Natural killer cell (primary cell): Measurements from ENCODE around the gene PCDHB13. TPM values are rescaled to one million over a fixed set of nuclear protein-coding genes. Genes with fewer than 3 reads are reported as not detected.

Experiments
- ATAC-seq, 3 donors: fragments of 150-1000 bp in 2 of 3; fragments of 200-7000 bp in 1 of 3; cut with Tn5 transposase; 1 replicate in 1 of 3; 2 replicates in 2 of 3; pipeline ENCODE4 v1.10.0; 2021; ENCODE audit warnings: mild to moderate bottlenecking in 2 of 3, moderate library complexity in 2 of 3
- DNase-seq, 2 donors: peaks; one replicate each; pipeline versions ENCODE4 v3.0.0 to v3.0.0-alpha.2; 2013 to 2021; ENCODE audit warnings: mixed read lengths in 1 of 2
- H3K27ac ChIP-seq: one replicate; pipeline ENCODE4 v1.5.1; 2013; ENCODE audit warnings: mild to moderate bottlenecking, low read length
- H3K27me3 ChIP-seq: one replicate; pipeline ENCODE4 v1.6.1; 2013; ENCODE audit warnings: low read length; ENCODE audit not compliant: control insufficient read depth, insufficient read depth
- H3K36me3 ChIP-seq: one replicate; pipeline ENCODE4 v1.6.1; 2013; ENCODE audit warnings: low read length; ENCODE audit not compliant: control insufficient read depth, insufficient read depth
- H3K4me1 ChIP-seq: one replicate; pipeline ENCODE4 v1.6.1; 2013; ENCODE audit warnings: low read length; ENCODE audit not compliant: control insufficient read depth, insufficient read depth
- H3K4me3 ChIP-seq: one replicate; pipeline ENCODE4 v1.5.1; 2013; ENCODE audit warnings: low read length
- H3K9me3 ChIP-seq: one replicate; pipeline ENCODE4 v1.6.1; 2013; ENCODE audit warnings: low read length; ENCODE audit not compliant: control insufficient read depth, insufficient read depth
- H3K27ac Mint-ChIP-seq, 2 donors: one replicate each; pipeline ENCODE4 v1.8.0; 2022; ENCODE audit warnings: mild to moderate bottlenecking in 2 of 2, mixed read lengths in 2 of 2, moderate library complexity in 1 of 2
- H3K27me3 Mint-ChIP-seq, 2 donors: one replicate each; pipeline ENCODE4 v1.8.0; 2022; ENCODE audit warnings: low read depth in 2 of 2, mixed read lengths in 2 of 2
- H3K36me3 Mint-ChIP-seq: one replicate; pipeline ENCODE4 v1.8.0; 2022; ENCODE audit warnings: mixed read lengths
- H3K4me1 Mint-ChIP-seq, 2 donors: one replicate each; pipeline ENCODE4 v1.8.0; 2022; ENCODE audit warnings: mixed read lengths in 2 of 2
- H3K4me3 Mint-ChIP-seq: one replicate; pipeline ENCODE4 v1.8.0; 2022; ENCODE audit warnings: mild to moderate bottlenecking, moderate library complexity, mixed read lengths
- H3K9me3 Mint-ChIP-seq, 2 donors: one replicate each; pipeline ENCODE4 v1.8.0; 2022; ENCODE audit warnings: mixed read lengths in 2 of 2
- CTCF ChIP-seq: fragments of 200-600 bp; IDR thresholded peaks from one replicate; pipeline ENCODE4 v1.8.0; 2022; ENCODE audit warnings: antibody characterized with exemption
- WGBS: methylation state at CpG from one replicate; pipeline ENCODE4 v1.1.7; 2013; ENCODE audit warnings: missing lambda C conversion rate; ENCODE audit not compliant: insufficient coverage; 5-methylcytosine and 5-hydroxymethylcytosine counted together
- intact Hi-C: fragments of 100-400 bp; cut with micrococcal nuclease; formaldehyde crosslinking; loops from one replicate; pipeline ENCODE4 v1.14.2; 2022
- total RNA-seq, 4 donors: library from RNA; stranded (reverse); fragments of 120-200 nt in 1 of 4; gene quantifications; one replicate each; pipeline versions ENCODE4 v1.2.3 to v1.2.4, GENCODE V29; 2013 to 2022

The PCDHB13 gene
- total RNA-seq, 3 donors from 2014 or later (not counting 1 experiment from before 2014, with no cell fraction given), result not detected

GRCh38 chr5:141261238-141261546 is 47.5 kb downstream of the PCDHB13 start:
- H3K36me3 Mint-ChIP-seq, result peaks cover 53% of the 10 kb centered on the region
- no peak for DNase-seq
- no peak overlapping the region for H3K27ac Mint-ChIP-seq
- no peaks in the 10 kb centered on the region for H3K4me1 Mint-ChIP-seq
- peaks cover 13 to 31% of the 10 kb centered on the region in 2 donors for H3K9me3 Mint-ChIP-seq
- peaks cover 50% of the 10 kb centered on the region for H3K9me3 ChIP-seq
- WGBS, result no CpG with 5 or more reads among the region's 1 CpG
- no peaks in the 10 kb centered on the region for H3K27me3 ChIP-seq
- ATAC-seq, result no peak
- H3K4me3 Mint-ChIP-seq, result no peak overlapping the region
- TF ChIP-seq CTCF, result no peak
- H3K27me3 Mint-ChIP-seq, result no peaks in the 10 kb centered on the region
- no peaks in the 10 kb centered on the region for H3K36me3 ChIP-seq
- no peak overlapping the region for H3K27ac ChIP-seq
- no peaks in the 10 kb centered on the region for H3K4me1 ChIP-seq
- intact Hi-C loops, result no loop called here
- no peak overlapping the region for H3K4me3 ChIP-seq

Other genes with a start within 250 kb of the PCDHB13 start
- not detected for gene PCDHAC2, start 247.4 kb upstream of the PCDHB13 start, total RNA-seq
- gene PCDHB1, start 162.5 kb upstream of the PCDHB13 start, total RNA-seq, result not detected
- not detected for gene PCDHB2, start 119.3 kb upstream of the PCDHB13 start, total RNA-seq
- gene PCDHB3, start 113.4 kb upstream of the PCDHB13 start, total RNA-seq, result not detected
- not detected for gene PCDHB4, start 92.1 kb upstream of the PCDHB13 start, total RNA-seq
- gene PCDHB5, start 78.7 kb upstream of the PCDHB13 start, total RNA-seq, result not detected
- gene PCDHB6, start 63.9 kb upstream of the PCDHB13 start, total RNA-seq, result not detected
- not detected for gene PCDHB7, start 41.3 kb upstream of the PCDHB13 start, total RNA-seq
- gene PCDHB8, start 36.1 kb upstream of the PCDHB13 start, total RNA-seq, result not detected
- not detected for gene PCDHB16, start 31.5 kb upstream of the PCDHB13 start, total RNA-seq
- gene PCDHB9, start 26.8 kb upstream of the PCDHB13 start, total RNA-seq, result under 1 TPM in 1 of 3 donors, not detected in 2; 0.15 TPM
- gene PCDHB10, start 21.6 kb upstream of the PCDHB13 start, total RNA-seq, result under 1 TPM in 1 of 3 donors, not detected in 2; 0.15 TPM
- not detected for gene PCDHB11, start 14.3 kb upstream of the PCDHB13 start, total RNA-seq
- gene PCDHB12, start 5.2 kb upstream of the PCDHB13 start, total RNA-seq, result not detected
- not detected for gene PCDHB14, start 9.4 kb downstream of the PCDHB13 start, total RNA-seq
- gene PCDHB15, start 31.5 kb downstream of the PCDHB13 start, total RNA-seq, result not detected
- gene SLC25A2, start 90.1 kb downstream of the PCDHB13 start, total RNA-seq, result under 1 TPM in 1 of 3 donors, not detected in 2; 0.73 TPM
- 10 to 100 TPM; 77.3 to 96.1 (median 89.4) TPM for gene TAF7, start 106.9 kb downstream of the PCDHB13 start, total RNA-seq
- not detected for gene PCDHGA1, start 116.6 kb downstream of the PCDHB13 start, total RNA-seq
- gene PCDHGA2, start 124.8 kb downstream of the PCDHB13 start, total RNA-seq, result not detected
- gene PCDHGA3, start 129.9 kb downstream of the PCDHB13 start, total RNA-seq, result not detected
- gene PCDHGB1, start 136.2 kb downstream of the PCDHB13 start, total RNA-seq, result under 1 TPM in 1 of 3 donors, not detected in 2; 0.10 TPM
- gene PCDHGA4, start 141.1 kb downstream of the PCDHB13 start, total RNA-seq, result under 1 TPM in 2 of 3 donors, not detected in 1; 0.24 to 0.30 TPM
- 1 to 10 TPM in 1 of 3 donors, under 1 TPM in 2; 0.36 to 1.5 (median 0.49) TPM for gene PCDHGB2, start 146.1 kb downstream of the PCDHB13 start, total RNA-seq
- gene PCDHGA5, start 150.2 kb downstream of the PCDHB13 start, total RNA-seq, result under 1 TPM; 0.12 to 0.30 (median 0.20) TPM
- gene PCDHGB3, start 156.3 kb downstream of the PCDHB13 start, total RNA-seq, result under 1 TPM in 2 of 3 donors, not detected in 1; 0.52 to 0.68 TPM
- under 1 TPM; 0.20 to 0.75 (median 0.21) TPM for gene PCDHGA6, start 160.0 kb downstream of the PCDHB13 start, total RNA-seq
- gene PCDHGA7, start 168.8 kb downstream of the PCDHB13 start, total RNA-seq, result under 1 TPM in 2 of 3 donors, not detected in 1; 0.26 to 0.68 TPM
- under 1 TPM in 2 of 3 donors, not detected in 1; 0.31 to 0.40 TPM for gene PCDHGB4, start 173.8 kb downstream of the PCDHB13 start, total RNA-seq
- gene PCDHGA8, start 178.7 kb downstream of the PCDHB13 start, total RNA-seq, result under 1 TPM; 0.07 to 0.28 (median 0.09) TPM
- 1 to 10 TPM; 1.3 to 4.2 (median 3.1) TPM for gene PCDHGB5, start 184.0 kb downstream of the PCDHB13 start, total RNA-seq
- gene PCDHGA9, start 188.9 kb downstream of the PCDHB13 start, total RNA-seq, result 1 to 10 TPM in 2 of 3 donors, under 1 TPM in 1; 0.61 to 1.7 (median 1.0) TPM
- gene PCDHGB6, start 194.1 kb downstream of the PCDHB13 start, total RNA-seq, result 1 to 10 TPM; 2.1 to 5.9 (median 2.9) TPM
- gene PCDHGA10, start 199.1 kb downstream of the PCDHB13 start, total RNA-seq, result 1 to 10 TPM in 2 of 3 donors, under 1 TPM in 1; 0.61 to 2.6 (median 2.1) TPM
- 1 to 10 TPM in 2 of 3 donors, under 1 TPM in 1; 0.68 to 1.6 (median 1.2) TPM for gene PCDHGB7, start 203.8 kb downstream of the PCDHB13 start, total RNA-seq
- 1 to 10 TPM in 1 of 3 donors, under 1 TPM in 2; 0.40 to 1.2 (median 0.83) TPM for gene PCDHGA11, start 207.1 kb downstream of the PCDHB13 start, total RNA-seq
- gene PCDHGA12, start 216.6 kb downstream of the PCDHB13 start, total RNA-seq, result 1 to 10 TPM in 1 of 3 donors, under 1 TPM in 2; 0.35 to 1.1 (median 0.75) TPM